Adrenal gland (tissue), 5 donors: ENCODE data around the gene CPNE9.

Experiments
- CTCF ChIP-seq, 6 experiments: fragments of 450-650 bp in 4 of 6; fragments of 200-600 bp in 2 of 6; sonication (generic) in 1 of 6; IDR thresholded peaks; 1 replicate in 5 of 6; 2 replicates in 1 of 6; pipeline versions ENCODE4 v1.5.1 to v1.8.0; 2016 to 2021; ENCODE audit warnings: antibody characterized with exemption in 6 of 6, mild to moderate bottlenecking in 2 of 6, moderate library complexity in 1 of 6
- POLR2A ChIP-seq, 2 donors: fragments of 450-650 bp; IDR thresholded peaks; one replicate each; pipeline ENCODE4 v1.6.1; 2017; ENCODE audit warnings: antibody characterized with exemption in 2 of 2, mild to moderate bottlenecking in 2 of 2, moderate library complexity in 1 of 2
- donor health status: DM: no; HTN: no; CAD: no.

GRCh38 chr3:9703736-9704346 is at the start of gene CPNE9:
- TF ChIP-seq CTCF (IDR thresholded peaks at IDR 0.05) (no peak), POLR2A (IDR thresholded peaks at IDR 0.05) (no peak)
